Pancreas (tissue), 10 donors: ENCODE data around the gene TSPAN11. TPM values are rescaled to one million over a fixed set of nuclear protein-coding genes. Genes with fewer than 3 reads are reported as not detected.

ENCODE experiments used
- ATAC-seq, 4 donors: fragments of 200-7000 bp; cut with Tn5 transposase; one replicate each; pipeline versions ENCODE4 v1.8.0 to v1.9.1; 2020; ENCODE audit warnings: mild to moderate bottlenecking in 4 of 4, moderate library complexity in 4 of 4
- DNase-seq, 6 donors: peaks; one replicate each; pipeline ENCODE4 v3.0.0-alpha.2; 2020
- FAIRE-seq: peaks from 2 replicates; lab custom pipeline; 2012; peaks lifted over from hg19 to GRCh38; lab: Jason Lieb, UNC
- H3K27ac ChIP-seq, 4 donors: fragments of 200-600 bp; sonication (generic); 1 replicate in 3 of 4; 2 replicates in 1 of 4; pipeline versions ENCODE4 v1.5.0 to v1.8.0; 2020
- H3K27me3 ChIP-seq, 4 donors: fragments of 200-600 bp; one replicate each; pipeline ENCODE4 v1.8.0; 2021
- H3K36me3 ChIP-seq, 3 donors: fragments of 200-600 bp; sonication (generic) in 1 of 3; one replicate each; pipeline versions ENCODE4 v1.5.0 to v1.8.0; 2020 to 2021
- H3K4me1 ChIP-seq, 3 donors: fragments of 200-600 bp; one replicate each; pipeline ENCODE4 v1.8.0; 2021
- H3K4me3 ChIP-seq, 4 donors: fragments of 200-600 bp; sonication (generic) in 2 of 4; one replicate each; pipeline versions ENCODE4 v1.5.0 to v1.8.0; 2020 to 2021
- H3K9me3 ChIP-seq, 4 donors: fragments of 200-600 bp; one replicate each; pipeline ENCODE4 v1.8.0; 2021
- WGBS, 2 donors: extraction: QIAGEN DNeasy Blood & Tissue Kit; methylation state at CpG; one replicate each; pipeline ENCODE4 v1.1.7; 2013; 5-methylcytosine and 5-hydroxymethylcytosine counted together
- intact Hi-C, 3 donors: fragments of 100-400 bp; cut with DNase I; formaldehyde crosslinking; loops; one replicate each; pipeline versions ENCODE4 v1.11.1 to v1.14.2; 2022
- polyA plus RNA-seq, 2 donors: library from polyadenylated mRNA; stranded (reverse); fragments of 200-250 nt; gene quantifications; one replicate each; pipeline ENCODE4 v1.2.3, GENCODE V29; 2013
- total RNA-seq, 6 donors: library from RNA; stranded (reverse); fragmentation: NEBNext Ultra II Directional in 4 of 6; extraction: Animal tissue kit (Norgen Biotek cat#: 25700) in 4 of 6; gene quantifications; one replicate each; pipeline versions ENCODE4 v1.2.1 to v1.2.4, GENCODE V29; 2021 to 2023
- TF ChIP-seq, protein P1 (sequence below), 4 donors: fragments of 200-600 bp; sonication (generic) in 3 of 4; IDR thresholded peaks; one replicate each; pipeline versions ENCODE4 v1.5.0 to v1.8.0; 2021; ENCODE audit warnings: antibody characterized with exemption in 4 of 4
- donor health status: healthy with polysubstance abuse.
- donor health status: DM: no; HTN: no; CAD: no; lungs with moderate emphysema.
- donor health status: DM: no; HTN: no; CAD: no.
- donor health status: control.
- donor health status: control.
- donor health status: Bipolar disorder and iron deficiency.
- donor health status: DM: yes; HTN: yes; CAD: no.
- donor health status: DM: no; HTN: no; CAD: no.
- donor health status: DM: no; HTN: no; CAD: no.
- donor health status: DM: yes; HTN: yes; CAD: no.

The TSPAN11 gene
- total and polyA plus RNA-seq, 8 donors: 0.13 to 2.2 (median 0.44) TPM

DNA sequence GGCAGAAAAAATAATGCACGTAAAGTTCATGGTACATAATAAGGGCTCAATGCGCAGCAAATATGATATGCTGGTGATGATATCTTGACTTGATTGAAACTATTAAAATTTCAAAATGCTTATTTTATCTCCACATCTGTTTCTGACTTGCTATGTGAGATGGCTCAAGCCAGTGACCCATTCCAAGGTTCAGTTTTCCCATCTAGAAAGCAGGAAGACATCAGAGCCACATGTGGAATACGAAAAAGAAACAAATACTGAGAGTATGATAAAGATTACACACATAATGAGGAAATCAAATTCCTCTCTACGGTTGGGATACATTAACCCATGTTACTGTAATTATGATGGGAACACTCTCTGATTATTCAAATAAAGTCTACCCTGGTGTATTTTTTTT, 24.0 kb upstream of the TSPAN11 start:
- Histone ChIP-seq H3K27ac (no peak overlapping the region), H3K4me3 (no peak overlapping the region), H3K27me3 (no peaks in the 10 kb centered on the region), H3K36me3 (no peaks in the 10 kb centered on the region), H3K4me1 (no peaks in the 10 kb centered on the region), H3K9me3 (no peaks in the 10 kb centered on the region)
- ATAC-seq (no peak), FAIRE-seq (no peak), DNase-seq (no peak)
- WGBS, 2 donors: 54 to 65% methylated on average over 4 of the region's 4 CpGs
- intact Hi-C loops: no loop called here
- TF ChIP-seq, protein P1, sequence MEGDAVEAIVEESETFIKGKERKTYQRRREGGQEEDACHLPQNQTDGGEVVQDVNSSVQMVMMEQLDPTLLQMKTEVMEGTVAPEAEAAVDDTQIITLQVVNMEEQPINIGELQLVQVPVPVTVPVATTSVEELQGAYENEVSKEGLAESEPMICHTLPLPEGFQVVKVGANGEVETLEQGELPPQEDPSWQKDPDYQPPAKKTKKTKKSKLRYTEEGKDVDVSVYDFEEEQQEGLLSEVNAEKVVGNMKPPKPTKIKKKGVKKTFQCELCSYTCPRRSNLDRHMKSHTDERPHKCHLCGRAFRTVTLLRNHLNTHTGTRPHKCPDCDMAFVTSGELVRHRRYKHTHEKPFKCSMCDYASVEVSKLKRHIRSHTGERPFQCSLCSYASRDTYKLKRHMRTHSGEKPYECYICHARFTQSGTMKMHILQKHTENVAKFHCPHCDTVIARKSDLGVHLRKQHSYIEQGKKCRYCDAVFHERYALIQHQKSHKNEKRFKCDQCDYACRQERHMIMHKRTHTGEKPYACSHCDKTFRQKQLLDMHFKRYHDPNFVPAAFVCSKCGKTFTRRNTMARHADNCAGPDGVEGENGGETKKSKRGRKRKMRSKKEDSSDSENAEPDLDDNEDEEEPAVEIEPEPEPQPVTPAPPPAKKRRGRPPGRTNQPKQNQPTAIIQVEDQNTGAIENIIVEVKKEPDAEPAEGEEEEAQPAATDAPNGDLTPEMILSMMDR (IDR thresholded peaks at IDR 0.05): no peak

DNA sequence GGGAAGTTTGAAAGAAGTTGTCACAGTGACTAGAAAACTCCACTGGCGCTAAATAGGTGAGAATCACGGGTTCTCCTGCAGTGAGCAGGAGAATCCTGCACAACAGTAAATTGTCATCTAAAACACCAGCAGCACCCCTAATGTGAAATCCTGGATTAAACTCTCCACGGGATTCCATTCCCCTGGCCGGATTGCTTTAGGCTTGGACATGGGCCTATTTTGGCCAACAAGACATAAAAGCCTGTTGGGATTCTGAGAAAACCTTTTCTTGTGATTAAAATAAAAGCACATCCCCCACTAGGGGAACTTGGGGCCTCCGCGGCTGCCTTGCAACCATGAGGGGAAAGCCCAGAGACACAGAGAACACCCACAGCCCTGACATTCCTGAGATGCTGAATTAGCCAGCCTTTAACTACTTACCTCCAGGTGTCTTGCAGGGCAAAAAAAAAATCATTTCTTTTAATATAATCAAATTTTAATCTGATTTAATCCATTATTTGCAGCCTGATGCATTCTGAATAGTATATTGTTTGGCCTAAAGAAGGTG, 21.0 kb upstream of the TSPAN11 start:
- Histone ChIP-seq H3K4me1 (no peaks in the 10 kb centered on the region), H3K4me3 (no peak overlapping the region), H3K9me3 (no peaks in the 10 kb centered on the region), H3K36me3 (no peaks in the 10 kb centered on the region), H3K27me3 (no peaks in the 10 kb centered on the region), H3K27ac (no peak overlapping the region)
- WGBS, 2 donors: 83 to 86% methylated on average over 6 of the region's 6 CpGs
- ATAC-seq (no peak), FAIRE-seq (no peak), DNase-seq (no peak)
- TF ChIP-seq, protein P1 (IDR thresholded peaks at IDR 0.05): no peak
- intact Hi-C loops: no loop called here

DNA sequence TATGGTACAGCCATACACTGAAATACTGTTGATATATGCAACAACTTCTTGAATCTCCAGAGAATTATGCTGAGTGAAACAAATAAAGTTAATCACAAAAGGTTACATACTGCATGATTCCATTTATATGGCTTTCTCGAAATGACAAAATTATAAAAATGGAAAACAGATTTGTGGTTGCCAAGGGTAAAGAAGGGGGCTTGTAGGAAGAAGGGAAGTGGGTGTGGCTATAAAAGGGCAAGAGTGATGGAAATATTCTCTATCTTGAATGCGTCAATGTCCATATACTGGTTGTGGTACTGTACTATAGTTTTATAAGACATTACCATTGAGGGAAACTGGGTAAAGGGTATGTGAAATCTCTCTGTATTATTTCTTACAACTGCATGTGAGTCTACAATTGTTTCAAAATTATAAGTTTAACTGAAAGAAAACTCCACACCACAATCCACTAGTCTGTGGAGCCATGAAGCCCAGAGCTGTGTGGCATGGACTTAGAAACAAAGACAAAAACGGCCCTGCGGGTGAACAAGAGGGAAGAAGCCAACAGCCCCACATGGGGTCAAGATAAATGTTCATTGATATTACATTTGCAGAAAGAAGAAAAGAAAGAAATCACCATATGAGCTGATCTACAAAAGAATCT, 18.3 kb upstream of the TSPAN11 start:
- Histone ChIP-seq H3K27ac (no peak overlapping the region), H3K36me3 (no peaks in the 10 kb centered on the region), H3K4me1 (no peaks in the 10 kb centered on the region), H3K27me3 (no peaks in the 10 kb centered on the region), H3K4me3 (no peak overlapping the region), H3K9me3 (no peaks in the 10 kb centered on the region)
- TF ChIP-seq, protein P1 (IDR thresholded peaks at IDR 0.05): no peak
- ATAC-seq (no peak), FAIRE-seq (no peak), DNase-seq (no peak)
- intact Hi-C loops: no loop called here
- 88 to 96% methylated on average over 4 of the region's 4 CpGs for WGBS, 2 donors

DNA sequence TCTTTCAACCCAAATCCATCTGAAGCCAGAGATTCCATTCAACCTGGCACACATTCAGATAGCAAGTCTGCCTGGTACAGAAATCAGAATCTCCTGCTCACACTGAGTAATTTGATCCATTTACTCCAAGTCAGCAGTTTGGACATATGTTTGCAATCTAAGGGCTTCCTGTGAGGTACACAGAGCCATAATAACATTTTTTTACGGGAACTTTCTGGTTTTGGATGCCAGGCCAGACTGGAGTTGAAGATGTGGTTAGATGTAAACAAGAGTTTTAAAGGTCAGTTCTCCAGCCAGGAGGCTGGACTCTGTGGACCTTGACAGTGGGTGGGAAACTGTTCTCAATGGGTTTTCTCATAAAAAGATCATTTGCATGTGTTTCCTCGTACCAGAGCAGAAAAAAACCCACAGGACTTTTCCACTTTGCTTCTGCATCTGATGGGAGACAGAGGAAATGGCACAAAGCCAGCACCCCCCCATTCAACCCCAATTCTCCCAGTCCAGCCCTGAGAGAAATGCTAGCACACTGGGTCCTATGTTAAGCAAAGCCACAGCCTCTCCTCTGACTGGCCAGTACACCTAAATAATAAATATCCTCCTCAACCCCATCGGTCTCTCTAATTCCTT, 17.7 kb upstream of the TSPAN11 start:
- no peaks in the 10 kb centered on the region for H3K36me3 ChIP-seq
- TF ChIP-seq, protein P1 (IDR thresholded peaks at IDR 0.05): no peak
- intact Hi-C loops: no loop called here
- no peaks in the 10 kb centered on the region for H3K4me1 ChIP-seq
- H3K9me3 ChIP-seq: no peaks in the 10 kb centered on the region
- H3K4me3 ChIP-seq: no peak overlapping the region
- 48 to 54% methylated on average over 3 of the region's 3 CpGs for WGBS, 2 donors
- H3K27ac ChIP-seq: no peak overlapping the region
- DNase-seq (no peak), FAIRE-seq (no peak), ATAC-seq (peak in 2 of 4 donors; percentile 32 to 56)
- H3K27me3 ChIP-seq: no peaks in the 10 kb centered on the region
